Measurements from ENCODE around the gene ETF1.
"Not testable (repeated sequence)": the region's sequence is repeated elsewhere in the genome, so short reads cannot be mapped to it uniquely, and the experiment has no call there.

Gene ETF1

DNA sequence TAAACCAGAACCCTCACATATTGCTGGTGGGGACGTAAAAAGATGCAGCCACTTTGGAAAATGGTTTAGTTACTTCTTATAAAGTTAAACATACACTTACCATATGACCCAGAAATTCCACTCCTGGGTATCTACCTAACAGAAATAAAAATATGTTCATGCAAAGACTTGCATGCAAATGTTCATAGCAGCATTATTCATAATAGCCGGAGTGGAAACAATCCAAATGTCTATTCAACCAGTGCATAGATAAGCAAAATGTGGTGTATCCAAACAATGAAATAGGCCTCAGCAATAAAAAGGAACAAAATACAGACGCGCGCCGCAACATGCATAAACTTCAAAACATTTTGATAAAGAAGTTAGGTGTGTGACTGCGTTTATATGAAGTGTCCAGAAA, 66.1 kb downstream of the ETF1 start:
- DNase-seq = no peak

DNA sequence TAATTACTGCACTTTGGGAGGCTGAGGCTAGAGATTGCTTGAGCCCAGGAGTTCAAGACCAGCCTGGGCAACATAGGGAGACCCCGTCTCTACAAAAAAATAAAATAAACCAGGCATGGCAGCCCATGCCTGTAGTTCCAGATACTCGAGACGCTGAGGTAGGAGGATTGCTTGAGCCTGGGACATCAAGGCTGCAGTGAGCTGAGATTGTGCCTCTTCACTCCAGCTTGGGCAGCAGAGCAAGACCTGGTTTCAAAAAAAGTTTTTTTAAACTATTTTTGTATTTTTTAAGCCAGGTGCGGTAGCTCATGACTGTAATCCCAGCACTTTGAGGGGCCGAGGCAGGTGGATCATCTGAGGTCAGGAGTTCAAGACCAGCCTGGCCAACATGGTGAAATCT, 69.9 kb downstream of the ETF1 start:
- DNase-seq = not testable (repeated sequence)

DNA sequence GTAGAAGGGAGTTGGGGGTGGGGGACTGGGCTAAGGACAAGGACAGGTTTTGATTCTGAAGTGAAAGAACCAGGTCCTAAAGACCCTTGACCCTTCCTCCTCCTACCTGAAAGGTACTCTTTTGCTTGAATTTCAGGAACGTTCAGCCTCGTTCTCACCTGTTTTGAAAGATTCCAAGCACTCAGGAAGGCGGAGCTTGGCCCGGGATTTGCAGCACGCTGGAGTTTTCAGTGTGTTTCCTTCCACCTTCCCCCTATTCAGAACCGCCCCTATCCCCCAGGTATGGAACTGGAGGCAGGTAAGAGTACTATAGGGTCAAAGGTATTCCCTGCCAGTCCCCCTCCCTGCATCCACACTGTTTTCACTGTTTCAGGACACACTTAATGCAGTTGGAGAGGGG, 70.7 kb downstream of the ETF1 start:
- no peak for DNase-seq

DNA sequence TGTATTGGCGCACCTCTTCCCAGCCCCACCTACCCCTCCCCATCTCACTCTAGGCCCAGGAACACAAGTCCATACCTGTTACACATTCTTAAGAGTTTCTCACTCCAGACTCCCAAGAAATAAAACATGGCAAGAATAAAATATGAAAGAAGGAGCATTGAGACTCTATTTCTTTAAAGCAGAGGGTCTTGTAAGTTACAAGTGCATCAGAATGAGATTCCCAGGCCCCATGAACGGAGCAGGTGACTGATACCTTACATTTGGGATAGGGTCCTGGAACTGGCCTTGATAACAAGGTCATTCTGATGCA, 72.0 kb downstream of the ETF1 start:
- DNase-seq = no peak

DNA sequence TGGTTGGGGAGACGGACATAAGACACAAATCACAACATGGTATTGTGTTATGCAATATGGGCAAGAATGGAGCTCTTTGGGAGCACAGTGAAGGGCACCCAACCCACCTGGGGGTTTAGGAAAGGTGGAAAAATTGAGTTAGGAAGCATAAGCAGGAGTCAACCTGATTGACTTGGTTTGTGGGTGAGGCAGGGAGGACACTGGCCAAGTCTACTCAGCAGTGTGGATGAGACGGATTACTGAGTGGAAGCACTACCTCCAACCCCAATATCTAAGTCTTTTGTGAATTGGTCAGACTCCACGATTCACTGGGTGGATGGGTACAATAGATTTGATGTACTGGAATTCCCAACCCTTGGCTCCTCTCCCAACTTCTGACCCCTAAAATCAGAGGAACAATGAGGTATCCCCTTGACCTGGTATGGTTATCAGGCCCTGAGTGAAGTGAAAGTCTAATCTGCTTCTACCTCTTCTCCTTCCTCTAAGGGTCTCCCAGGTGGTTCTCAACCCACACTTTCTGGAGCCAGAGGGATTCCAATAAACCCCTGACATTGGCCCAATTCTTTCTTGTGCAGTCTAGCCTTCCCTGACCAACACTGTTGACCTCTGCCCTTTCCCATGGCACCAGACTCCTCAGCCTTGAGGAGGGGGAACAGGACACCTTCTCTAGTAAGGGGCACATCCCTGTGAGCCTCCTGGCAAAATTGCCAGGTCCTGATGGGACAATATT, 72.5 kb downstream of the ETF1 start:
- peak; percentile 62 for DNase-seq

DNA sequence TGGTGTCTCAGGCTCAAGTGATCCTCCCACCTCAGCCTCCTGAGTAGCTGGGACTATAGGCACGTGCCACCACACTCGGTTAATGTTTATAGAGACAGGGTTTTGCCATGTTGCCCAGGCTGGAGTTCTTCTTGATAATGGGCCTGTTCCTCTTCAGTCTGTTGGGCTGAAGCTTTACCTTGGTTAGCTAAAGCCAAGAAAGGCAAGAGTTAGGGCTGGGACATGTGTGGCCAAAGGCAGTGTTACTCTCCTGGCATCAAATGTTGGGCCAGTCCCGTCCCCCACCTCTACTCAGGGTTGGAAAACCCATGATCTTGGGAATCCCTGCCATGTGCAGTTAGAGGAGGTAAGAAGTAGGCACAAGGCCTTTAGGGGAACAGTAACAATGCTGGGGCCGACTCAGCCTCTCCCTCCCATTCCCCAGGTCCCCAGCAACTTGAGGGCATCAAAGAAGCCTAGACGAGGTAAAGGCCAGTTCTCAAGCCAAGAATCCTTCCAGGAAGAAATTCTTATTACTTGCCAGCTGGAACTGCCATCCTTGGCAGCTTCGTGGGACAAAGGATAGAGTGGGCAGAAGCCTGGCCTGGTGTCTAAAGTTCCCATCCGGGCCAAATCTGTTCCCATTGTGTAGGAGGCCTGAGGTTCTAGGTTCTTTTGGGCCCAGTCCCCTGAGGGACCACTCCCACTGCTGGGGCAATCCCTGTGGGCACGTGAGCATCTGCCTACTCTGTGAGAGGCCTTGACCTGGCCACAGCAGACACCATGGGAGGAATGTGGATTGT, 73.3 kb downstream of the ETF1 start:
- peak; percentile 82 for DNase-seq

DNA sequence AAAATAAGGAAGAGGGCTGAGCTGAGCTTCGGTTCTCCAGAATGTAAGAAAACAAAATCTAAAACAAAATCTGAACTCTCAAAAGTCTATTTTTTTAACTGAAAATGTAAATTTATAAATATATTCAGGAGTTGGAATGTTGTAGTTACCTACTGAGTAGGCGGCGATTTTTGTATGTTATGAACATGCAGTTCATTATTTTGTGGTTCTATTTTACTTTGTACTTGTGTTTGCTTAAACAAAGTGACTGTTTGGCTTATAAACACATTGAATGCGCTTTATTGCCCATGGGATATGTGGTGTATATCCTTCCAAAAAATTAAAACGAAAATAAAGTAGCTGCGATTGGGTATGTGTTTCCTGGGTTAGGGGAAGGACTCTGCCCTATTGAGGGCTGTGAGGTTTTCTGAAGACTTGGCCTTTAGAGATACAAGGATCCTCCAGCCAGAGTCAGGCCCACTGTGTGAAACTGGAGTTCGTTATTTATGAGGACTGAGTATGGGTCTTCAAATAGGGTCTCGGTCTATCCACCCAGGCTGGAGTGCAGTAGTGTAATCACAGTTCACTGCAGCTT, 74.0 kb downstream of the ETF1 start:
- DNase-seq = no peak

DNA sequence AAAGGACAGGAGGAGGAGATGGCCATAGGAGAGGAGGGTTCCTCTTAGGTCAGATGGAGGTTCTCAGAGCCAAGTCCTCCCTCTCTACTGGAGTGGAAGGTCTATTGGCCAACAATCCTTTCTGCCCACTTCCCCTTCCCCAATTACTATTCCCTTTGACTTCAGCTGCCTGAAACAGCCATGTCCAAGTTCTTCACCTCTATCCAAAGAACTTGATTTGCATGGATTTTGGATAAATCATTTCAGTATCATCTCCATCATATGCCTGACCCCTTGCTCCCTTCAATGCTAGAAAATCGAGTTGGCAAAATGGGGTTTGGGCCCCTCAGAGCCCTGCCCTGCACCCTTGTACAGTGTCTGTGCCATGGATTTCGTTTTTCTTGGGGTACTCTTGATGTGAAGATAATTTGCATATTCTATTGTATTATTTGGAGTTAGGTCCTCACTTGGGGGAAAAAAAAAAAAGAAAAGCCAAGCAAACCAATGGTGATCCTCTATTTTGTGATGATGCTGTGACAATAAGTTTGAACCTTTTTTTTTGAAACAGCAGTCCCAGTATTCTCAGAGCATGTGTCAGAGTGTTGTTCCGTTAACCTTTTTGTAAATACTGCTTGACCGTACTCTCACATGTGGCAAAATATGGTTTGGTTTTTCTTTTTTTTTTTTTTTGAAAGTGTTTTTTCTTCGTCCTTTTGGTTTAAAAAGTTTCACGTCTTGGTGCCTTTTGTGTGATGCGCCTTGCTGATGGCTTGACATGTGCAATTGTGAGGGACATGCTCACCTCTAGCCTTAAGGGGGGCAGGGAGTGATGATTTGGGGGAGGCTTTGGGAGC, 74.7 kb downstream of the ETF1 start:
- DNase-seq = peak; percentile 42

DNA sequence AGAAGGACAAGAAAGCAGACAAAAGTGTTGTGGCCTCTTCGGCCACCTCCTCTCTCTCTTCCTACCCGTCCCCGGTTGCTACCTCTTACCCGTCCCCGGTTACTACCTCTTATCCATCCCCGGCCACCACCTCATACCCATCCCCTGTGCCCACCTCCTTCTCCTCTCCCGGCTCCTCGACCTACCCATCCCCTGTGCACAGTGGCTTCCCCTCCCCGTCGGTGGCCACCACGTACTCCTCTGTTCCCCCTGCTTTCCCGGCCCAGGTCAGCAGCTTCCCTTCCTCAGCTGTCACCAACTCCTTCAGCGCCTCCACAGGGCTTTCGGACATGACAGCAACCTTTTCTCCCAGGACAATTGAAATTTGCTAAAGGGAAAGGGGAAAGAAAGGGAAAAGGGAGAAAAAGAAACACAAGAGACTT, 75.3 kb downstream of the ETF1 start:
- peak; percentile 52 for DNase-seq

DNA sequence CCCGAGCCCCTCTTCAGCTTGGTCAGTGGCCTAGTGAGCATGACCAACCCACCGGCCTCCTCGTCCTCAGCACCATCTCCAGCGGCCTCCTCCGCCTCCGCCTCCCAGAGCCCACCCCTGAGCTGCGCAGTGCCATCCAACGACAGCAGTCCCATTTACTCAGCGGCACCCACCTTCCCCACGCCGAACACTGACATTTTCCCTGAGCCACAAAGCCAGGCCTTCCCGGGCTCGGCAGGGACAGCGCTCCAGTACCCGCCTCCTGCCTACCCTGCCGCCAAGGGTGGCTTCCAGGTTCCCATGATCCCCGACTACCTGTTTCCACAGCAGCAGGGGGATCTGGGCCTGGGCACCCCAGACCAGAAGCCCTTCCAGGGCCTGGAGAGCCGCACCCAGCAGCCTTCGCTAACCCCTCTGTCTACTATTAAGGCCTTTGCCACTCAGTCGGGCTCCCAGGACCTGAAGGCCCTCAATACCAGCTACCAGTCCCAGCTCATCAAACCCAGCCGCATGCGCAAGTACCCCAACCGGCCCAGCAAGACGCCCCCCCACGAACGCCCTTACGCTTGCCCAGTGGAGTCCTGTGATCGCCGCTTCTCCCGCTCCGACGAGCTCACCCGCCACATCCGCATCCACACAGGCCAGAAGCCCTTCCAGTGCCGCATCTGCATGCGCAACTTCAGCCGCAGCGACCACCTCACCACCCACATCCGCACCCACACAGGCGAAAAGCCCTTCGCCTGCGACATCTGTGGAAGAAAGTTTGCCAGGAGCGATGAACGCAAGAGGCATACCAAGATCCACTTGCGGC, 75.9 kb downstream of the ETF1 start:
- DNase-seq = peak; percentile 55

DNA sequence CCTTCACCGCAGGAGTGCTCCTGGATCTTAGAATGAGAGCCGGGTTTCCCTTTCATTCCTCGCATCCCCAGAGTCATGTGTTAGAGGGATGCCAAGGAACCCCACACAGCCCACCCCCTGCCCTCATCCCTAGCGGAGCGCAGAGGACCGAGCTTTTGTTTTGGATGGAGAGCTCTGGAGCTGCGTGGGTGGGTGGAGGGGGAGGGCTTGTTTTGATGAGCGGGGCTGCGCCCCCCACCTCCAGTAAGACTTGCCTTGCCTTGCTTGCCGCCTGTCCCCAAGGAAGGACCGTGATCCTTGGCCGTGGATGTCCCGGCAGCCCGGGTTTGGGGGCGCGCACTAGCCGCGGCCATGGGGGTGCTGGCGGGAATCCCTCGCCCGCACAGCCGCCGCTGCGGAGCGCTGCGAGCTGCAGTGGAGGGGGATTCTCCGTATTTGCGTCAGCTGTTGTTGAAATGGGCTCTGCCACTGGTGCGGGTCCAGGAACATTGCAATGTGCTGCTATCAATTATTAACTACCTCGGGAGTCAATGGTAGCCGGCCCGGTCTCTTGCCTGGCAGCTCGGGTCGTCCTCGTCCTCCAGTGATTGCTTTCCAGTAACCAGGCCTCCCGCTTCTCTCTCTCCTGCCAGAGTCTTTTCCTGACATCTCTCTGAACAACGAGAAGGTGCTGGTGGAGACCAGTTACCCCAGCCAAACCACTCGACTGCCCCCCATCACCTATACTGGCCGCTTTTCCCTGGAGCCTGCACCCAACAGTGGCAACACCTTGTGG, 76.7 kb downstream of the ETF1 start:
- DNase-seq = peak; percentile 52

DNA sequence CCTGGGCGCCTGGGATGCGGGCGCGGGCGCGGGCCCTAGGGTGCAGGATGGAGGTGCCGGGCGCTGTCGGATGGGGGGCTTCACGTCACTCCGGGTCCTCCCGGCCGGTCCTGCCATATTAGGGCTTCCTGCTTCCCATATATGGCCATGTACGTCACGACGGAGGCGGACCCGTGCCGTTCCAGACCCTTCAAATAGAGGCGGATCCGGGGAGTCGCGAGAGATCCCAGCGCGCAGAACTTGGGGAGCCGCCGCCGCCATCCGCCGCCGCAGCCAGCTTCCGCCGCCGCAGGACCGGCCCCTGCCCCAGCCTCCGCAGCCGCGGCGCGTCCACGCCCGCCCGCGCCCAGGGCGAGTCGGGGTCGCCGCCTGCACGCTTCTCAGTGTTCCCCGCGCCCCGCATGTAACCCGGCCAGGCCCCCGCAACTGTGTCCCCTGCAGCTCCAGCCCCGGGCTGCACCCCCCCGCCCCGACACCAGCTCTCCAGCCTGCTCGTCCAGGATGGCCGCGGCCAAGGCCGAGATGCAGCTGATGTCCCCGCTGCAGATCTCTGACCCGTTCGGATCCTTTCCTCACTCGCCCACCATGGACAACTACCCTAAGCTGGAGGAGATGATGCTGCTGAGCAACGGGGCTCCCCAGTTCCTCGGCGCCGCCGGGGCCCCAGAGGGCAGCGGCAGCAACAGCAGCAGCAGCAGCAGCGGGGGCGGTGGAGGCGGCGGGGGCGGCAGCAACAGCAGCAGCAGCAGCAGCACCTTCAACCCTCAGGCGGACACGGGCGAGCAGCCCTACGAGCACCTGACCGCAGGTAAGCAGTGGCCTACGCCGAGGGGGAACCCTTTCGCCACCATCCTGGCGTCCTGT, 77.5 kb downstream of the ETF1 start, which contains the start of gene EGR1:
EGR1 (plus strand) TSS at position 219 of the 864 bp plus-strand sequence; CDS start at position 502, 283 bp downstream.
- peak; percentile 97 for DNase-seq

DNA sequence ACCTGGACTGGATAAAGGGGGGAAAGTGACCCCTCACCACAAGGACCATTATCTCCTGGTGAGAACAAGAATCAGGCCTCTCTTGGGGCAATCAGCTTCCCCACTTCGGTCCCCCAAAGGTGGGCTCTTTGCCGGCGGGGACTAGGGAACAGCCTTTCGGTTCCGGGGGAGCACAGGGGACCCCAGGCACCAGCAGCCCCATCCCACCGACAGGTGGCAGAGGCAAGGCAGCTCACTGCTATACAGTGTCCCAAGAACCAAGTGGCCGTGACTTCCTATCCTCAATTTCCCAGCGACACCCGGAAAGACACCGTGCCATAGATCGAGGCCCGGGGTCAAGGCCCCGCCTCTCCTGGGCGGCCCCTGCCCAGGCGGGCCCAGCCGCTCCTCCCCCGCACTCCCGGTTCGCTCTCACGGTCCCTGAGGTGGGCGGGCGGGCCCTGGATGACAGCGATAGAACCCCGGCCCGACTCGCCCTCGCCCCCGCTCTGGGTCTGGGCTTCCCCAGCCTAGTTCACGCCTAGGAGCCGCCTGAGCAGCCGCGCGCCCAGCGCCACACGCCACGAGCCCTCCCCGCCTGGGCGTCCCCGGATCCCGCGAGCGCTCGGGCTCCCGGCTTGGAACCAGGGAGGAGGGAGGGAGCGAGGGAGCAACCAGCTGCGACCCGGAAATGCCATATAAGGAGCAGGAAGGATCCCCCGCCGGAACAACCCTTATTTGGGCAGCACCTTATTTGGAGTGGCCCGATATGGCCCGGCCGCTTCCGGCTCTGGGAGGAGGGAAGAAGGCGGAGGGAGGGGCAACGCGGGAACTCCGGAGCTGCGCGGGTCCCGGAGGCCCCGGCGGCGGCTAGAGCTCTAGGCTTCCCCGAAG, 78.4 kb downstream of the ETF1 start:
- DNase-seq = peak; percentile 99

DNA sequence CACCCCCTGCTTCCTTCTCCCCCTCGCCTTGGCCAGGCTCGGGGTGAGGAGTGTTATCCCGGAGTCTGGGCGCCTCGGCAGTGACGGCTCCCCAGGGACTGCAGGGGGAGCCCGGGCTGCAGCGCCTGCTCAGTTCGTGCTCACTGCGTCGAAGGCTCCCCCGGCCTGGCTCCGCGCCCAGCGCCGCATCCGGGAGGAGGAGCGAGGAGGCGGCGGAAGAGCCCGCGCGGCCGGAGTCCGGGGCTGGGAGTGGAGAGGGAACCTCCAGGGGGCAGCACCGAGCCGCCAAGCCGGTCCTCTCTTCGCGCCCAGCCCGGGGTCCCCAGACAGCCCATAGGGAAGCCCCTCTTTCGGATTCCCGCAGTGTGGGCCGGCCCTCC, 79.0 kb downstream of the ETF1 start:
- DNase-seq = peak; percentile 95

DNA sequence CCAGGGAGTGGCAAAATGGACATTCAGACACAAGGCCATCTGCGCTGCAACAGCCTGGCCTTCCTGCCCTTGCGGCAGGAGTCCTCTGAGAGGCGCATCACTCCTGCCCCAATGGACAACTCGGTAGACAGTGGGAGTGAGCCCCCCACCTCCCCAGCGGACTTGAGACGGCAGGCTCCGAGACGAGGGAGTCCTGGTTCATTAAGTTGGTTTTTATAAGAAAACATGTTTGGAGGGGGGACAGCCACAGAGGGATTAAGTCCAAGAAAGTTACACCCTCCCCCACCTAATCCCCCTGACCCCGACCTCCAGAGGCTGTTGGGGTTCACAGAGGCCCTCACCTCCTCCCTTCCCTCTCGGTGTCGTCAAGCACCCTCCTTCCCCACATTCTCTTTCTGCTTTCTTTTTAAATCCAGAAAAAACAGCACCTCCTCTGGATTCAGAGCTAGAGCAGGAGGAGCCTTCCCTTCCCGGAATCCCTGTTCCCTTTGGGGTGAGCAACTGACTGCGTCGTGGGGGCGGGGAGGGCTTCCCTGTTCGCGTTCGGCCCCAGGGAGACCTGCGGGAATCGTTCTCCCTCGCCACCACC, 79.5 kb downstream of the ETF1 start:
- DNase-seq = peak; percentile 50

DNA sequence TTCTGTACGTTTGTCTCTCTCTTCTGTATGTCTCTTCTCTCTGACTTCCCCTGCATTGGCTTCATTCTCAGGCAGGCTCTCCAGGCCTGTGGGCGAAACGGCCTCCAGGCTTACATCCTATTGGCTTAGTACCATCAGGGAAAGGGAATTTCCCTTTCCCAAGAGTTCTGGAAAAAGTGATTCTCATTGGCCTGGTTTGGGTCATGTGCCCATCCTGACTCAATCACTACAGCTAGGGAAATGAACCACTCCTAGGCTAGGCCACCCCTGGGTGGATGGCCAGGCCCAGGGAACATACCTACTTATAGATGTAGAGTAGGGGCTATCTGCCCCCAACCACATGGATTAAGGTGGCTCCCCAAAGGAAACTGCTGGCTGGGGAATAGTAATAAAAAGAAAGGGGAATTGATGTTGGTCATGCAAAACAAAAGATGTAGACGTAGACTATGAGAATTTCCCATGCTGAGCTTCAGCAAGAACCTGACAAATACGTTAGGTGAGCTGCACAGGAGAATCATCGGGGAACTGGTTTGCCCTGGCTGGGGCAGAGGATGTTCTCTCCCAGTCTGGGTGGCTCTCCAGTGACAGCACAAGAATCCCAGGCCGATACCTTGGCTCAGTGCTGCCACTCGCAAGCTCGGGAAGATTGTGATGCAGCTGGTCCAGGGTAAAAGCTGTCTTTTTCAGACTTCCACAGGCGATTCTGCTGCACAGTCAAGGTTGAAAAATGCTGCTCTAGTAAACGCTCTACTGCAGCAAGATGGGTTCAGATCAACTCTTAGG, 81.5 kb downstream of the ETF1 start:
- peak; percentile 64 for DNase-seq

DNA sequence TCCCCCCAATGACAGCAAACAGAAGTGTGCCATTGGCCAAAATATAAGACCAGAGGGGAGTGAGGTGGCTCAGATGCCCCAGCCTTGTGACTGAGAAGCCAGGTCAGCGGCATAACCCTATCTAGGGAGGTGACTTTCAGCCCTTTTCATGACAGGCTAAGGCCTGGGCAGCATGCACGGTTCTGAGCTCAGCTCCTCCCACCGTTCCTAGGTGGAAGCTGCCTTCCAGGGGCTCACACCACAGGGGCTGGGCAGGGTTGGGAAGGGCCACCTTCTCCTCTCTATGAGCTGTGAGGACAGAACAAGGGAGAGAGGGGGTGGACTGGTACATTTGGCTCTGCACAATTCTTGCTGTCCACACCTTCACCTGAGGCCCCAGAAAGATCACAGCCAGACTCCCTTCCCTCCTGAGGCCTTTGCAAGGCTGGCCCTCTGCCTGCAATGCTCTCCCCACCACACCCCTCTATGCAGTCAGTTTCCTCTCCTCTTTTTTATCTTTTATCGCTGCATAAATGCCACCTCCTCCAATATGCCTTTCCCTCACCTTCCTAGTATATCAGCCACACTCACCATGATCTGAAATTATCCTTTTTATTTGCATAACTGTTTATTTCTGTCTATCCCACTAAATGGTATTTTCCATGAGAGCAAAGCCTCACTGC, 82.9 kb downstream of the ETF1 start:
- DNase-seq = no peak

Data from islet precursor cell (in vitro differentiated cells).